ENCODE measurements around the gene STH.

The STH gene

DNA sequence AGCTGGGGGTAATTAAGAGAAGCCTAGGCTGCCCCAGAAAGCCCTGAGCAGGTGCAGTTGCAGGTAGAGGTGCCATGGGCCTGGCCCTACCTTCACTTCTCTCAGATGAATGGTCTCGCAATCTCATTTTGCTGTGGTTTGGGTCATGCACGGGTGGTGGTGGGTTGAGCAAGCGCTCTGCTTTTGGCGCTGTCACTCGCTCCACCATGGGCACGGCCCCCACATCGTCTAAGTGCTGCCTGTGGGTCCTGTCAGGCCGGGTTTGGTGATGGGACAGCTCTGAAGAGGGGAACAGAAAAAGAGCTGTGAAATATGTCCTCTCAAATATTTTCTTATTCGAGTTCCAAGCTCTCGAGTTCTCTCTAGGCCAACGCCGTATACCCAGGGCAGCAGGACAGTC lies 39.9 kb downstream of the STH start:
- H3K27ac ChIP-seq (ENCODE audit: low read depth, low read length), result no peak overlapping the region
- H3K27me3 ChIP-seq (ENCODE audit: control insufficient read depth, insufficient read depth, low read length), result no peaks in the 10 kb centered on the region
- no peak overlapping the region for H3K9ac ChIP-seq (ENCODE audit: low read depth, low read length)
- H3K9me3 ChIP-seq (ENCODE audit: control insufficient read depth, insufficient read depth, low read length), result no peaks in the 10 kb centered on the region
- H3K36me3 ChIP-seq (ENCODE audit: control insufficient read depth, insufficient read depth, low read length), result peaks cover 97% of the 10 kb centered on the region
- H3K4me3 ChIP-seq (ENCODE audit: low read depth, low read length), result no peak overlapping the region
- no peaks in the 10 kb centered on the region for H3K4me1 ChIP-seq (ENCODE audit: control insufficient read depth, insufficient read depth, low read length)

- Histone ChIP-seq H3K9me3 (ENCODE audit: control insufficient read depth, insufficient read depth, low read length) (no peaks in the 10 kb centered on the region), H3K4me3 (ENCODE audit: low read depth, low read length) (no peak overlapping the region), H3K36me3 (ENCODE audit: control insufficient read depth, insufficient read depth, low read length) (peaks cover 93% of the 10 kb centered on the region), H3K27ac (ENCODE audit: low read depth, low read length) (no peak overlapping the region), H3K27me3 (ENCODE audit: control insufficient read depth, insufficient read depth, low read length) (no peaks in the 10 kb centered on the region), H3K4me1 (ENCODE audit: control insufficient read depth, insufficient read depth, low read length) (no peaks in the 10 kb centered on the region; the same call in 1 of the 2 replicates), H3K9ac (ENCODE audit: low read depth, low read length) (no peak overlapping the region)
These were observed 40.6 kb downstream of the STH start for GRCh38 chr17:46039592-46040186.

DNA sequence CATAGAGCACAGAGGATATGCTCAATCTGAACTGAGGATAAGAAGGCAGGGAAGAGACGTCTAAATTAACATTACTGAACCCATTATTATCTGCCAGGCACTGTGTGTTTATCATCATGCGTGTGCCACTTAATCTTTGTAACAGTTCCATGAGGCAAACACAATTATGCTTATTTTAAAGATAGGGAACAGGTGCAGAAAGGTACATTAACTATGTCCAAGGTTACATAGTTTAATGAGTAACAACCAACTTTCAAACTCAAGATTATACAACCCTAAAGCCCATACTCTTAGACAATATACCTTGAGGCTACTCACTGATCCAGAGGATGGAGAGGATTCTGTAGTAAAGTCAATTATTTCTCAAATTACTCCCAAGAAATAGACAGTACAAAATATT lies 43.2 kb downstream of the STH start:
- Histone ChIP-seq H3K4me1 (ENCODE audit: control insufficient read depth, insufficient read depth, low read length) (no peaks in the 10 kb centered on the region; the same call in 1 of the 2 replicates), H3K36me3 (ENCODE audit: control insufficient read depth, insufficient read depth, low read length) (peaks cover 87% of the 10 kb centered on the region), H3K27ac (ENCODE audit: low read depth, low read length) (no peak overlapping the region), H3K9ac (ENCODE audit: low read depth, low read length) (no peak overlapping the region), H3K4me3 (ENCODE audit: low read depth, low read length) (no peak overlapping the region), H3K27me3 (ENCODE audit: control insufficient read depth, insufficient read depth, low read length) (no peaks in the 10 kb centered on the region), H3K9me3 (ENCODE audit: control insufficient read depth, insufficient read depth, low read length) (no peaks in the 10 kb centered on the region)

- Histone ChIP-seq H3K27ac (ENCODE audit: low read depth, low read length) (no peak overlapping the region), H3K36me3 (ENCODE audit: control insufficient read depth, insufficient read depth, low read length) (peaks cover 87% of the 10 kb centered on the region), H3K4me3 (ENCODE audit: low read depth, low read length) (no peak overlapping the region), H3K9ac (ENCODE audit: low read depth, low read length) (no peak overlapping the region), H3K4me1 (ENCODE audit: control insufficient read depth, insufficient read depth, low read length) (no peaks in the 10 kb centered on the region; the same call in 1 of the 2 replicates), H3K9me3 (ENCODE audit: control insufficient read depth, insufficient read depth, low read length) (no peaks in the 10 kb centered on the region), H3K27me3 (ENCODE audit: control insufficient read depth, insufficient read depth, low read length) (no peaks in the 10 kb centered on the region)
These were observed 43.9 kb downstream of the STH start for GRCh38 chr17:46042925-46043324.

DNA sequence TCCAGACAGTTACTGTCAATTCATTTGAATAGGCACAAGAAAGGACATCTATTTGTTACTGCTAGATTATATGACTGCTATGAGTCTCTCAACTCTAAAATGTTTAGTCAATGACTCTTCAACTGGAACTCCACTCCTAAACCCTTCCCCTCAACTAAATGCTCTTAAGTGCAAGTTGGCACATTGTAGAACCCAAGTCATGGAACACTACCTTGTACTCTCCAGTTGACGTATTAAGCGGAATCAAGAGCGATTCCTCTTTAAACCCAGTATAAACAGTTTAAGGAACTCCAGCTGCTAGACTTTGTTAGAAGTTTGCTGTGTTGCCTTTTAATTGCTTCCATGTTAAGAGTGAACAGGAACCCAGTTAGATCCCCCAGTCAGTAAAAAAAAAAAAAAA lies 44.6 kb downstream of the STH start:
- Histone ChIP-seq H3K4me1 (ENCODE audit: control insufficient read depth, insufficient read depth, low read length) (no peaks in the 10 kb centered on the region; the same call in 1 of the 2 replicates), H3K9ac (ENCODE audit: low read depth, low read length) (no peak overlapping the region), H3K36me3 (ENCODE audit: control insufficient read depth, insufficient read depth, low read length) (peaks cover 87% of the 10 kb centered on the region), H3K27ac (ENCODE audit: low read depth, low read length) (no peak overlapping the region), H3K4me3 (ENCODE audit: low read depth, low read length) (no peak overlapping the region), H3K9me3 (ENCODE audit: control insufficient read depth, insufficient read depth, low read length) (no peaks in the 10 kb centered on the region), H3K27me3 (ENCODE audit: control insufficient read depth, insufficient read depth, low read length) (no peaks in the 10 kb centered on the region)

DNA sequence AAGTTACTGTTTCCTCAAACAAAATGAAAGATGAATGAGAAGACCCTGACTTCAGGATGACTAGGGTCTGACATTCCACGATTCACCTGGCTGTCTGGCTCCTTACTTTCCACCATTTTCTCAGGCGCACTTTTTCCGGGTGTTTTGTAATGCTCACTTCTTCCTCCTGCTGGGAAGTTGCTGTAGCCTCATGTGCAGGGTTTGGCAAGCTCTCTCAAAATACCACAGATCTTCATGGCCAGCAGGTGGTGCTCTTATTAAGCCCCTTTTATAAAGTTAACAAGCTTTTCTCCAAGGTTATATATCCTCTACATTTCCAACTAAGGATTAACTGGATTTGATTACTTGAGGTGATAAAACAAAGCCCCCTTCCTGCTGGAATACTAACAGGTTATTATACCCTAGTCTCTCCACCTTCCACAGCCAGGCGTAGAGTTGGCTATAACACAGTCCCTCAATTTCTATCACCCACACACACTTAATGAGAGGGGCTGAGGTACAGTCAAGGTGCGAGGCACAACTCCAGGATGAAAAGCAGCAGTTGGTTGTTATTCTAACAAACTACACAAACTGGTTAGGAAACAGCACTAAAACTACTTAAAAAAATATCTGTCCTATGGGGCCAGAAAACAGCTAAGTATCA lies 45.4 kb downstream of the STH start:
- no peak overlapping the region for H3K4me3 ChIP-seq (ENCODE audit: low read depth, low read length)
- H3K27me3 ChIP-seq (ENCODE audit: control insufficient read depth, insufficient read depth, low read length), result no peaks in the 10 kb centered on the region
- no peaks in the 10 kb centered on the region for H3K9me3 ChIP-seq (ENCODE audit: control insufficient read depth, insufficient read depth, low read length)
- H3K9ac ChIP-seq (ENCODE audit: low read depth, low read length), result no peak overlapping the region
- H3K36me3 ChIP-seq (ENCODE audit: control insufficient read depth, insufficient read depth, low read length), result peaks cover 85% of the 10 kb centered on the region
- H3K27ac ChIP-seq (ENCODE audit: low read depth, low read length), result peak overlapping the region; percentile 29
- H3K4me1 ChIP-seq (ENCODE audit: control insufficient read depth, insufficient read depth, low read length), result no peaks in the 10 kb centered on the region; the same call in 1 of the 2 replicates

- no peaks in the 10 kb centered on the region for H3K9me3 ChIP-seq (ENCODE audit: control insufficient read depth, insufficient read depth, low read length)
- H3K4me3 ChIP-seq (ENCODE audit: low read depth, low read length), result no peak overlapping the region
- peaks cover 85% of the 10 kb centered on the region for H3K36me3 ChIP-seq (ENCODE audit: control insufficient read depth, insufficient read depth, low read length)
- H3K27me3 ChIP-seq (ENCODE audit: control insufficient read depth, insufficient read depth, low read length), result no peaks in the 10 kb centered on the region
- H3K9ac ChIP-seq (ENCODE audit: low read depth, low read length), result no peak overlapping the region
- no peaks in the 10 kb centered on the region; the same call in 1 of the 2 replicates for H3K4me1 ChIP-seq (ENCODE audit: control insufficient read depth, insufficient read depth, low read length)
- peak overlapping the region; percentile 29 for H3K27ac ChIP-seq (ENCODE audit: low read depth, low read length)
These were observed 45.9 kb downstream of the STH start for GRCh38 chr17:46044989-46045388.

DNA sequence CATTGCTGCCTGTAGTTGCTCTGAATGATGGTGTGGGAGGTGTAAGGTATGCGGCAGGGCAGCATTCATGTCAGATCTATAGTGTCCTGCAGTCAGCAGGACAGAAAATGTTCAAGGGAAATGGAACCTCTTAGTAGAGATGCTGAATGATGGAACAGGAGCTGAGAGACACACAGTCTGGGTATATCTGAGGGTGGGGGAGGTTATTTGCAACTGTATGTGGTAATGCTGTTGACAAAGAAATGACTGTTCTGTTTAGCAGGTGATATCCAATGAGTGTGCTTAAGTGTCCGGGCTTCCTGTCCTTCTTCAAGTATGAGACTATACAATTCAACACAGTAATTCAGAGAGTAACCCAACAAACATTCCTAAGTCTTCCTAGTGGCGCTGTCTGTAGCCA lies 46.6 kb downstream of the STH start:
- no peaks in the 10 kb centered on the region for H3K9me3 ChIP-seq (ENCODE audit: control insufficient read depth, insufficient read depth, low read length)
- H3K36me3 ChIP-seq (ENCODE audit: control insufficient read depth, insufficient read depth, low read length), result peaks cover 85% of the 10 kb centered on the region
- no peaks in the 10 kb centered on the region; the same call in 1 of the 2 replicates for H3K4me1 ChIP-seq (ENCODE audit: control insufficient read depth, insufficient read depth, low read length)
- no peak overlapping the region for H3K4me3 ChIP-seq (ENCODE audit: low read depth, low read length)
- H3K27ac ChIP-seq (ENCODE audit: low read depth, low read length), result peak overlapping the region; percentile 32
- no peaks in the 10 kb centered on the region for H3K27me3 ChIP-seq (ENCODE audit: control insufficient read depth, insufficient read depth, low read length)
- no peak overlapping the region for H3K9ac ChIP-seq (ENCODE audit: low read depth, low read length)

GRCh38 chr17:46046957-46047356 lies 47.9 kb downstream of the STH start:
- no peak overlapping the region for H3K27ac ChIP-seq (ENCODE audit: low read depth, low read length)
- peaks cover 87% of the 10 kb centered on the region for H3K36me3 ChIP-seq (ENCODE audit: control insufficient read depth, insufficient read depth, low read length)
- no peak overlapping the region for H3K9ac ChIP-seq (ENCODE audit: low read depth, low read length)
- no peak overlapping the region for H3K4me3 ChIP-seq (ENCODE audit: low read depth, low read length)
- no peaks in the 10 kb centered on the region for H3K9me3 ChIP-seq (ENCODE audit: control insufficient read depth, insufficient read depth, low read length)
- H3K27me3 ChIP-seq (ENCODE audit: control insufficient read depth, insufficient read depth, low read length), result no peaks in the 10 kb centered on the region
- no peaks in the 10 kb centered on the region; the same call in 1 of the 2 replicates for H3K4me1 ChIP-seq (ENCODE audit: control insufficient read depth, insufficient read depth, low read length)

GRCh38 chr17:46047398-46047797 lies 48.3 kb downstream of the STH start:
- no peak overlapping the region for H3K27ac ChIP-seq (ENCODE audit: low read depth, low read length)
- no peaks in the 10 kb centered on the region for H3K9me3 ChIP-seq (ENCODE audit: control insufficient read depth, insufficient read depth, low read length)
- no peaks in the 10 kb centered on the region; the same call in 1 of the 2 replicates for H3K4me1 ChIP-seq (ENCODE audit: control insufficient read depth, insufficient read depth, low read length)
- no peak overlapping the region for H3K4me3 ChIP-seq (ENCODE audit: low read depth, low read length)
- no peak overlapping the region for H3K9ac ChIP-seq (ENCODE audit: low read depth, low read length)
- H3K36me3 ChIP-seq (ENCODE audit: control insufficient read depth, insufficient read depth, low read length), result peaks cover 83% of the 10 kb centered on the region
- no peaks in the 10 kb centered on the region for H3K27me3 ChIP-seq (ENCODE audit: control insufficient read depth, insufficient read depth, low read length)

DNA sequence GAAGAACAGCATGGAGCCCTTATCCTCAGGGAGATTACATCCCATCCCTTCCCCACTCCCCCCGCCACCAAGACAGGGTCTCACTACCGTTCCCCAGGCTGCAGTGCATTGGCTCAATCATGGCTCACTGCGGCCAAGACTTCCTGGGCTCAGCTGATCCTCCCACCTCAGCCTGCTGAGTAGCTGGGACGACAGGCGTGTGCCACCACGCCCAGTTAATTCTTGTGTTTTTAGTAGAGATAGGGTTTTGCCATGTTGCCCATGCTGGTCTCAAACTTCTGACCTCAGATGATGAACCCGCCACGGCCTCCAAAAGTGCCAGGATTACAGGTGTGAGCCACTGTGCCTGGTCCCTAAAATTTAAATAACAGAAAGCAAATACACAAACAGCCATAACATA lies 48.8 kb downstream of the STH start:
- Histone ChIP-seq H3K4me3 (ENCODE audit: low read depth, low read length) (no peak overlapping the region), H3K9me3 (ENCODE audit: control insufficient read depth, insufficient read depth, low read length) (no peaks in the 10 kb centered on the region), H3K27me3 (ENCODE audit: control insufficient read depth, insufficient read depth, low read length) (no peaks in the 10 kb centered on the region), H3K9ac (ENCODE audit: low read depth, low read length) (no peak overlapping the region), H3K4me1 (ENCODE audit: control insufficient read depth, insufficient read depth, low read length) (no peaks in the 10 kb centered on the region; the same call in 1 of the 2 replicates), H3K27ac (ENCODE audit: low read depth, low read length) (no peak overlapping the region), H3K36me3 (ENCODE audit: control insufficient read depth, insufficient read depth, low read length) (peaks cover 78% of the 10 kb centered on the region)
